H1 (cell line): ENCODE measurements around the gene EIF4E2. TPM values are rescaled to one million over a fixed set of nuclear protein-coding genes. Genes with fewer than 3 reads are reported as not detected.

Experiments used
- ASH2L ChIP-seq: fragments of 200-600, 300-600 bp; sonication (generic); IDR thresholded peaks from one replicate; pipeline ENCODE4 v1.7.1; 2017; ENCODE audit warnings: low read length
- JUN ChIP-seq: IDR thresholded peaks from 2 replicates; pipeline ENCODE4 v1.6.1; 2011; ENCODE audit warnings: low read depth, mild to moderate bottlenecking, improper control_type of control experiment, low read length
- YY1 ChIP-seq: IDR thresholded peaks from 2 replicates; pipeline ENCODE4 v1.6.1; 2011; ENCODE audit warnings: low read depth, mild to moderate bottlenecking, low read length
- polyA plus RNA-seq, 7 experiments: library from polyadenylated mRNA; depleted of rRNA in 3 of 7; stranded (reverse) in 5 of 7; unstranded in 2 of 7; fragments of >200 nt in 5 of 7; fragments of 200-250 nt in 2 of 7; gene quantifications; 1 replicate in 5 of 7; 2 replicates in 1 of 7; 4 replicates in 1 of 7; pipeline versions ENCODE4 v1.2.1 to v1.2.3, GENCODE V29; 2011 to 2013; ENCODE audit warnings: missing spikeins in 2 of 7, mixed read lengths in 2 of 7
- total RNA-seq: library from RNA; stranded (reverse); fragmentation: NEBNext Ultra II Directional; extraction: Animal tissue kit (Norgen Biotek cat#: 25700); gene quantifications from 2 replicates; pipeline ENCODE4 v1.2.1, GENCODE V29; 2021

The EIF4E2 gene
- total and polyA plus RNA-seq, 2 of the 8 experiments (the other 6 are each of a cell fraction or from before 2014, with no cell fraction given) = 39.4 to 114 TPM

GRCh38 chr2:232577841-232578240 lies 27.4 kb downstream of the EIF4E2 start (continued):
- TF ChIP-seq JUN = no peak
- TF ChIP-seq YY1 = no peak
- no peak for TF ChIP-seq ASH2L
